GM18519 (cell line): ENCODE results near the gene NINJ1.

Source experiments
- ATAC-seq: cut with Tn5 transposase; IDR thresholded peaks from one replicate; pipeline ENCODE4 v1.9.1; 2021; ENCODE audit warnings: mild to moderate bottlenecking, moderate library complexity; ENCODE audit not compliant: unreplicated experiment, low FRiP score

The NINJ1 gene

GRCh38 chr9:93091453-93092081 is 42.5 kb downstream of the NINJ1 start:
- no peak for ATAC-seq

DNA sequence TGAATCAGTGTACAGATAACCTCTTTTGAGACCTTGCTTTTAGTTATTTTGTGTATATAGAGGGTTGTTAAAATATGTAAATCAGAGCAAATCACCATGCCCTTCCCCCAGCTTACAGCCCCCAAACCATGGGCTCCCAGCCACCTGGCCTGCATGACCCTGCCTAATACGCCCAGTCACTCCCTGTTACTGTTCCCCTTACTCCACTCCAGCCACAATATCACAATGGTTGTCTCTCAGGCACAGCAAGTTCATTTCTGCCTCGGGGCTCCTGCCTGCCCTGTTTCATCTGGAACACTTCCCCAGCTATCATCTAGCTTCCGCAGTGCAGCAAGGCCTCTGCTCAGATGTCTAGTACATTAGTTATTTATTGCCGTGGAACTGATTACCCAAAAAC is 43.0 kb downstream of the NINJ1 start:
- no peak for ATAC-seq

DNA sequence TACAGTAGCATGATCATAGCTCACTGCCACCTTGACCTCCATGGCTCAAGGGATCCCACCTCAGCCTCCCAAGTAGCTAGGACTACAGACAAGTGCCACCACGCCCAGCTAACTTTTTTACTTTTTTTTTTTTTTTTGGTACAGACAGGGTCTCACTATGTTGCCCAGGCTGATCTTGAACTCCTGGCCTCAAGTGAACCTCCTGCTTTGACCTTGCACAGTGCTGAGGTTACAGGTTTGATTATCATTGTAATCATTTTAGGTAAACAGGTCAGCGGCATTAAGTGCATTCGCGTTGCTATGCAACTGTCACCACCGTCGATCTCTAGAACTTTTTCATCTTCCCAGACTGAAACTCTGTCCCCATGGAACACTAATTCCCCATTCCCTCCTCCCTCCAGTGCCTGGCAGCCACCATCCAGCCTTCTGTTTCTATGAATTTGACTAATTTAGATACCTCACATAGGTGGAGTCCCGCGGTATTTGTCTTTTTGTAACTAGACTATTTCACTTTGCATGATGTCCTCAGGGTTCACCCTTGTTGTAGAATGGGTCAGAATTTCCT is 43.9 kb downstream of the NINJ1 start:
- no peak for ATAC-seq

GRCh38 chr9:93089481-93089991 is 44.5 kb downstream of the NINJ1 start:
- no peak for ATAC-seq

DNA sequence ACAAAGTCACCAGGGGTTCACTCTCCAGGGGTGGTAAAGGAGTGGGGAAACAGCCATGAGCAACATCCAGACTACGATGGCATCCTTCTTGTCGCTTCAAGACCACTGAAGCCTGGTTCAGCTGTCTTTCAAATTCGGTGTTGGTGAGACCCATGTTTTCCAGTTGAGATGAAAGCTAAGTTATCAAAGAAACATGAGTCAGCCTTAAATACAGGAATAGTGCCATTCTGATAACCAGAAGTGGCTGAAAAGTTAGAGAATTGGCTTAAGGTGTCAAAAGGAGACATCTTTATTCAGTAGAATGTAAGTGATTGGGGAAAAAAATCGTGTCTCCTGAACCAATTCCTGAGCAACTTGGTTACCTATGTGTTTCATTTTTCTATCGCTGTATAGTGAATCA is 45.0 kb downstream of the NINJ1 start:
- ATAC-seq, result no peak

DNA sequence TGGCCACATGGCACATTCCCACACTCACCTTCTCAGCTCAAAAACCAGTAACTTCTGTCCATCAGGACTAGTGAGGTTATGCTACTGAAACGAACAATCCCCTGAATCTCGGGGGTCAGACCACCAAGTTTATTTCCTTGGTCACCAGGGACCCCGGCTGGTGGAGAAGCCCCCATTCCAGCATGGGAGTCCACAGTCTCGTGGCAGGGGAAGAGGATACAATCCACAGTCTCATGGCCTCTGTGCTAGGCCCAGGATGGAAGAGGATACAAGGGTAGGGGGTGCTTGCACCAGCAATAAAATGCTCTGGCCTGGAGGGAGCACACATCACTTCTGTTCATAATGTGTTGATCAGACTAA is 45.4 kb downstream of the NINJ1 start:
- ATAC-seq, result no peak

- no peak for ATAC-seq
Observed at GRCh38 chr9:93087971-93088655, 45.9 kb downstream of the NINJ1 start.

GRCh38 chr9:93086447-93087224 is 47.4 kb downstream of the NINJ1 start:
- no peak for ATAC-seq

DNA sequence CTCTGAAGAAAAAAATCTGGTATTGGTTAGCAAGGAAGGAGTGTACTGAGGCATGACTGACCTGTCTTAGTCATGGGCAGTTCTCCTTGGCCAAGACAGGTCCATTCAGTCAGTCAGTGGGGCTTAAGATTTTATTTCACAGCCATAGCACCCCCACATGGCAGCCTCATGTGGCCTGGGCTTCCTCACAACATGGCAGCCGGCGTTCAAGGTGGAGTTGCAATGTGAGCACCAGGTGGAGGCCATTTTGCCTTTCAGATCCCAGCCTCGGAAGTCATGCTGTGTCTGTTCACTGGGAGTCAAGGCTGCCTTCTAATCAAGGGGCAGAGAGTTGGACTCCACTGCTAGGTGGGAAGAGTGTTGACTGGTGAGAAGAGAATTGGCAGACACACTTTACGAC is 48.4 kb downstream of the NINJ1 start:
- ATAC-seq, result no peak

DNA sequence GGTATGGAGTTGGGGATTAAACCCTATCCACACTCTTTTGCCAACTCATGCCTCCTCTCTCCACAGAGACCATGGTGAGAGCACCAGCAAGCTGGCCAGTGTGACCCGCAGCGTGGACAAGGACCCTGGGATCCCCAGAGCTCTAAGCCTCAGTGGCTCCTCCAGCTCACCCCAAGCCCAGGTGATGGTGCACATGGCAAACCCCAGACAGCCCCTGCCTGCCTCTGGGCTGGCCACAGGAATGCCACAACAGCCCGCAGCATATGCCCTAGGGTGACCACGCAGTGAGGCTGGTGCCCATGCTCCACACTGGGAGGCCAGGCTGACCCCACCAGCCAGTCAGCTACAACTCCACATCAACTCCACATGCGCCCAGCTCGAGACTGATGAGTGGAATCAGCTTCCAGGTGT is 49.6 kb downstream of the NINJ1 start:
- no peak for ATAC-seq

- ATAC-seq, result no peak
Observed at GRCh38 chr9:93083592-93084470, 50.2 kb downstream of the NINJ1 start.

- no peak for ATAC-seq
Observed at GRCh38 chr9:93082841-93083411, 51.1 kb downstream of the NINJ1 start.

DNA sequence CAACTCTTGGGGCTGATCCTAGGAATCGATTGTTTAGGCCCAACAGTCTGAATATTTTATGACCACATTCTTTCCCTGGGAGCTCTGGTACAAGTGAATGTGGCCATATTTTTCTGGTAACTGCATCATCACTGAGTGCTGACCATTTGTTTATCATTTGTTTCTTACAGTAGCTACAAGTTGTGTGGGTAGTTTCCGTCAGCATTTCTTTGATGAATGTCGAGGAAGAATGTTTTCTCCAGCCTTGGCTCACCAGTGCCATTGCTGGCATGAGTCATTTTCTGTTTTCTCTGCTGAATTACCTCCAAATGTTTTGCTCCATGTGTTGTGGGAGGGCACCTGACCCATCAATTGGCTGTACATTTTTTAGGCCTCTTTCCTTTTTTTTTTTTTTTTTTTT is 52.1 kb downstream of the NINJ1 start:
- no peak for ATAC-seq

GRCh38 chr9:93081081-93081529 is 52.9 kb downstream of the NINJ1 start:
- no peak for ATAC-seq

GRCh38 chr9:93080406-93080805 is 53.6 kb downstream of the NINJ1 start:
- ATAC-seq, result no peak

DNA sequence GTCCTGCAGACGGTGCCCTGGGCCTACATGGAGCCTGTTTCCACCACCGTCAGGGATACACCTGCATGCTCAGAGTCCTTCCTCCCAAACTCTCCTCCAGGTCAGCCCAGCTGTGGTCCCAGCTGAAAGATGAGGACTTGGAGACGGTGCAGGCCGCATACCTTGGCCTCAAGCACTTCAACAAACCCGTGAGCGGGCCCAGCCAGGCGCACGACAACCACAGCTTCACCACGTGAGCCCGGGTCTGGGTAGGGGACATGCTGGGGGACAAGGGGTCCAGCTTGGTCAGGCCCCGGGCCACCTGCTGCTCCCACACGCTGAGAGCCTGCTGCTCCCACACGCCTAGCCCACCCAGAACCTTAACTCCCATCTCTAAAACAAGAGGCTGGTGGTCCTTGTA is 54.7 kb downstream of the NINJ1 start:
- no peak for ATAC-seq

DNA sequence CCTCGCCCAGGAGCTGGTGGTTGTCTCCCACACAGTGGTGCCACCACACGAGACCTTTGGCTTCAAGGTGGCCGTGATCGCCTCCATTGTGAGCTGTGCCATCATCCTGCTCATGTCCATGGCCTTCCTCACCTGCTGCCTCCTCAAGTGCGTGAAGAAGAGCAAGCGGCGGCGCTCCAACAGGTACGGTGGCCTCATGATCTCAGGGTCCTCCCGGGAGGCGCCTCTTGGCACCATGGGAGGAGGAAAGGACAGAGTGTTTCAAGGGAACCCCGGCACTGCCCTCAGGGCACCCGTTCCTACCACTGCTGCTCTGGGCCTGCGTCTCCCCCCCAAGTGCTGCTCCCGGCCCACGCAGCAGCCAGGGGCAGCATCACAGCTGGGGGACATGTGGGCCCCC is 56.2 kb downstream of the NINJ1 start:
- ATAC-seq, result no peak

DNA sequence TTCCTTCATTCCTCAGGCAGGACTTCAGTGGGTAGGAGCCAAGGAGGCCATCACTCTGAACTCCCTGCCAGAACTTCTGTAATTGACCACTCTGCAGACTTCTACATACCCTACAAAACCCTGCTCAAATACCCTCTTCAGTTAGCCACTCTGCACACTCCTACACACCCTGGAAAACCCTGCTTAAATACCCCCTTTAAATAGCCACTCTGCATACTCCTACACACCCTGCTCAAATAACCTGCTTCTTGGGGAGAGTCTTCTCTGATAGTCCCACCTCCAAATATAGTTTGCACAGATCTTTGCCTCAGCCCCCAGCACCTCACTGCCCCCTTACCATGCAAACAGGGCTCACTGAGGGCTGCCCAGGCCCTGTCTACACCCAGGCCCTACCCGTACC is 56.7 kb downstream of the NINJ1 start:
- ATAC-seq, result no peak

GRCh38 chr9:93076792-93077128 is 57.3 kb downstream of the NINJ1 start:
- no peak for ATAC-seq
